NCI-H82 treated with DMSO at 0.1 percent for 48 hours (cell line): ENCODE results near the gene DPYSL4.

Experiments
- DNase-seq: peaks from one replicate; lab custom pipeline; 2025; ENCODE audit not compliant: unreplicated experiment; lab: John Stamatoyannopoulos, UW

DPYSL4 gene

GRCh38 chr10:132176623-132177500 lies 9.9 kb upstream of the DPYSL4 start:
- no peak for DNase-seq

GRCh38 chr10:132178046-132178445 lies 8.7 kb upstream of the DPYSL4 start:
- no peak for DNase-seq

GRCh38 chr10:132178672-132179545 lies 7.8 kb upstream of the DPYSL4 start:
- no peak for DNase-seq

GRCh38 chr10:132179551-132180392 lies 7.0 kb upstream of the DPYSL4 start:
- no peak for DNase-seq

GRCh38 chr10:132180736-132181135 lies 6.0 kb upstream of the DPYSL4 start:
- DNase-seq, result no peak

- DNase-seq, result no peak
These were observed 4.9 kb upstream of the DPYSL4 start for GRCh38 chr10:132181691-132182425.

GRCh38 chr10:132182591-132182990 lies 4.2 kb upstream of the DPYSL4 start:
- DNase-seq, result no peak

- no peak for DNase-seq
These were observed 3.7 kb upstream of the DPYSL4 start for GRCh38 chr10:132183046-132183445.

GRCh38 chr10:132184816-132185593 lies 1.7 kb upstream of the DPYSL4 start:
- DNase-seq, result no peak

- no peak for DNase-seq
These were observed 904 bp upstream of the DPYSL4 start for GRCh38 chr10:132185601-132186487.

GRCh38 chr10:132187430-132188138 lies 836 bp downstream of the DPYSL4 start:
- DNase-seq, result no peak

GRCh38 chr10:132188331-132188730 lies 1.6 kb downstream of the DPYSL4 start:
- no peak for DNase-seq

GRCh38 chr10:132189016-132189415 lies 2.3 kb downstream of the DPYSL4 start:
- DNase-seq, result no peak

GRCh38 chr10:132189810-132190422 lies 3.2 kb downstream of the DPYSL4 start:
- no peak for DNase-seq

GRCh38 chr10:132192076-132192975 lies 5.6 kb downstream of the DPYSL4 start:
- DNase-seq, result no peak

GRCh38 chr10:132192991-132193665 lies 6.4 kb downstream of the DPYSL4 start:
- no peak for DNase-seq
